Neural crest cell (in vitro differentiated cells): ENCODE data around the gene PARD6B. TPM values are rescaled to one million over a fixed set of nuclear protein-coding genes. Genes with fewer than 3 reads are reported as not detected.

ENCODE experiments used
- DNase-seq: peaks from one replicate; pipeline ENCODE4 v3.0.0; 2021; ENCODE audit warnings: low read depth, mixed read lengths, low spot score
- H3K27ac Mint-ChIP-seq: one replicate; pipeline ENCODE4 v1.8.0; 2021; ENCODE audit warnings: mild to moderate bottlenecking, mixed read lengths; ENCODE audit not compliant: unreplicated experiment
- H3K27me3 Mint-ChIP-seq: 2 replicates; pipeline ENCODE4 v1.8.0; 2021; ENCODE audit warnings: low read depth, mild to moderate bottlenecking, mixed read lengths
- H3K36me3 Mint-ChIP-seq: 2 replicates; pipeline ENCODE4 v1.8.0; 2021; ENCODE audit warnings: low read depth, mild to moderate bottlenecking, mixed read lengths
- H3K4me1 Mint-ChIP-seq: 2 replicates; pipeline ENCODE4 v1.8.0; 2021; ENCODE audit warnings: mixed read lengths
- H3K4me3 Mint-ChIP-seq: one replicate; pipeline ENCODE4 v1.8.0; 2021; ENCODE audit warnings: mild to moderate bottlenecking, mixed read lengths
- H3K9me3 Mint-ChIP-seq: 2 replicates; pipeline ENCODE4 v1.8.0; 2021; ENCODE audit warnings: mixed read lengths
- CTCF ChIP-seq: fragments of 200-600 bp; sonication (generic); conservative IDR thresholded peaks from 2 replicates; pipeline ENCODE4 v1.5.0; 2021; ENCODE audit warnings: antibody characterized with exemption, mild to moderate bottlenecking
- total RNA-seq: library from RNA; stranded (reverse); gene quantifications from 2 replicates; pipeline ENCODE4 v1.2.1, GENCODE V29; 2021

PARD6B gene
- total RNA-seq, 1 donor from 2014 or later = 9.5 TPM

GRCh38 chr20:50750145-50750671 is 18.8 kb downstream of the PARD6B start:
- no peak overlapping the region for H3K27ac Mint-ChIP-seq
- TF ChIP-seq CTCF = no peak
- H3K36me3 Mint-ChIP-seq = no peaks in the 10 kb centered on the region
- H3K27me3 Mint-ChIP-seq = no peaks in the 10 kb centered on the region
- no peaks in the 10 kb centered on the region for H3K9me3 Mint-ChIP-seq
- H3K4me3 Mint-ChIP-seq = no peak overlapping the region
- DNase-seq = no peak
- peaks cover 10% of the 10 kb centered on the region for H3K4me1 Mint-ChIP-seq

- Mint-ChIP-seq H3K27ac (no peak overlapping the region), H3K4me1 (no peaks in the 10 kb centered on the region), H3K9me3 (no peaks in the 10 kb centered on the region), H3K4me3 (no peak overlapping the region), H3K36me3 (no peaks in the 10 kb centered on the region), H3K27me3 (no peaks in the 10 kb centered on the region)
- TF ChIP-seq CTCF = no peak
- DNase-seq = no peak
These were observed 21.8 kb downstream of the PARD6B start for GRCh38 chr20:50753152-50753551.

GRCh38 chr20:50754420-50754819 is 23.0 kb downstream of the PARD6B start:
- TF ChIP-seq CTCF = no peak
- no peaks in the 10 kb centered on the region for H3K4me1 Mint-ChIP-seq
- H3K27me3 Mint-ChIP-seq = no peaks in the 10 kb centered on the region
- H3K4me3 Mint-ChIP-seq = no peak overlapping the region
- no peaks in the 10 kb centered on the region for H3K36me3 Mint-ChIP-seq
- no peak overlapping the region for H3K27ac Mint-ChIP-seq
- no peak for DNase-seq
- H3K9me3 Mint-ChIP-seq = no peaks in the 10 kb centered on the region

GRCh38 chr20:50756447-50756846 is 25.1 kb downstream of the PARD6B start:
- no peak for TF ChIP-seq CTCF
- H3K9me3 Mint-ChIP-seq = no peaks in the 10 kb centered on the region
- no peak for DNase-seq
- H3K4me1 Mint-ChIP-seq = peaks cover 4% of the 10 kb centered on the region
- H3K4me3 Mint-ChIP-seq = no peak overlapping the region
- no peaks in the 10 kb centered on the region for H3K36me3 Mint-ChIP-seq
- H3K27me3 Mint-ChIP-seq = no peaks in the 10 kb centered on the region
- no peak overlapping the region for H3K27ac Mint-ChIP-seq

GRCh38 chr20:50758469-50758868 is 27.1 kb downstream of the PARD6B start:
- Mint-ChIP-seq H3K27me3 (no peaks in the 10 kb centered on the region), H3K4me1 (peaks cover 9% of the 10 kb centered on the region), H3K27ac (no peak overlapping the region), H3K36me3 (no peaks in the 10 kb centered on the region), H3K4me3 (no peak overlapping the region), H3K9me3 (no peaks in the 10 kb centered on the region)
- no peak for TF ChIP-seq CTCF
- DNase-seq = no peak

- Mint-ChIP-seq H3K4me1 (peaks cover 9% of the 10 kb centered on the region), H3K27me3 (no peaks in the 10 kb centered on the region), H3K9me3 (no peaks in the 10 kb centered on the region), H3K4me3 (no peak overlapping the region), H3K36me3 (no peaks in the 10 kb centered on the region), H3K27ac (peak overlapping the region; percentile 44)
- no peak for DNase-seq
- TF ChIP-seq CTCF = no peak
These were observed 27.6 kb downstream of the PARD6B start for GRCh38 chr20:50758992-50759391.
